K562 (cell line): ENCODE measurements around the gene CYP2A6. TPM values are rescaled to one million over a fixed set of nuclear protein-coding genes. Genes with fewer than 3 reads are reported as not detected.
"Not testable (repeated sequence)": the region's sequence is repeated elsewhere in the genome, so short reads cannot be mapped to it uniquely, and the experiment has no call there.

Experiments
- ATAC-seq: fragments of 200-7000 bp; cut with Tn5 transposase; 3 replicates; pipeline ENCODE4 v1.9.1; 2020; ENCODE audit warnings: moderate library complexity
- BruUV-seq: library from RNA; stranded (reverse); fragments of 400-500 nt; replicated peaks from 2 replicates; lab custom pipeline; 2021; lab: Mats Ljungman, UMichigan
- CTCF ChIA-PET: fragments of 300-600 bp; formaldehyde crosslinking; extraction: SDS; loops from one replicate; lab custom pipeline; 2021; ENCODE audit warnings: low intra/inter-chr PET ratio; lab: Yijun Ruan, JAX
- POLR2A ChIA-PET: fragments of 300-600, 350-650 bp; sonication (Branson Sonifier 250); formaldehyde crosslinking; extraction: SDS; loops from one replicate; lab custom pipeline; 2021; ENCODE audit warnings: antibody characterized with exemption, inconsistent platforms; lab: Yijun Ruan, JAX
- DNase-seq, 4 experiments: peaks; one replicate each; pipeline versions ENCODE4 v3.0.0 to v3.0.0-alpha.2; 2011 to 2018; ENCODE audit warnings: low spot score in 3 of 4, mixed read lengths in 3 of 4; ENCODE audit errors: extremely low read depth in 1 of 4
- FAIRE-seq: peaks from 2 replicates; lab custom pipeline; 2011; peaks lifted over from hg19 to GRCh38; lab: Jason Lieb, UNC
- H2AFZ ChIP-seq: 2 replicates; pipeline ENCODE4 v1.6.0; 2011; ENCODE audit warnings: low read depth, low read length, control low read depth, inconsistent platforms
- H3K27ac ChIP-seq: fragments of 200-600 bp; 3 replicates; pipeline ENCODE4 v1.8.0; 2011; ENCODE audit warnings: low read depth, mild to moderate bottlenecking, control low read depth, inconsistent platforms, low read length, moderate library complexity, mixed read lengths; ENCODE audit errors: extremely low read depth
- H3K27me3 ChIP-seq, 2 experiments: fragments of 300-600 bp in 1 of 2; 2 replicates in 1 of 2; 3 replicates in 1 of 2; pipeline versions ENCODE4 v1.6.0 to v1.8.0; 2011; ENCODE audit warnings: inconsistent platforms in 2 of 2, low read length in 2 of 2, mild to moderate bottlenecking in 1 of 2, mixed read lengths in 1 of 2, moderate library complexity in 1 of 2; ENCODE audit not compliant: control insufficient read depth in 2 of 2, insufficient read depth in 2 of 2
- H3K36me3 ChIP-seq: fragments of 300-600 bp; 3 replicates; pipeline ENCODE4 v1.8.0; 2011; ENCODE audit warnings: mild to moderate bottlenecking, low read length, inconsistent platforms; ENCODE audit not compliant: control insufficient read depth, insufficient read depth
- H3K4me1 ChIP-seq, 2 experiments: fragments of 200-600 bp in 1 of 2; replicated peaks in 1 of 2; 2 replicates in 1 of 2; 3 replicates in 1 of 2; pipeline versions ENCODE4 v1.5.1 to v1.8.0; 2011; ENCODE audit warnings: inconsistent platforms in 2 of 2, low read length in 2 of 2, mild to moderate bottlenecking in 1 of 2, mixed read lengths in 1 of 2, moderate library complexity in 1 of 2; ENCODE audit not compliant: control insufficient read depth in 2 of 2, insufficient read depth in 2 of 2
- H3K4me2 ChIP-seq: 2 replicates; pipeline ENCODE4 v1.6.1; 2011; ENCODE audit warnings: low read length, control low read depth, inconsistent platforms, mixed read lengths; ENCODE audit not compliant: insufficient read depth
- H3K4me3 ChIP-seq: fragments of 200-600 bp; sonication (generic), shearing (Covaris generic); 2 replicates; pipeline ENCODE4 v1.5.1; 2016; ENCODE audit warnings: control low read depth, inconsistent platforms
- H3K79me2 ChIP-seq: fragments of 200-600 bp; 3 replicates; pipeline ENCODE4 v1.8.0; 2011; ENCODE audit warnings: low read length, inconsistent platforms; ENCODE audit not compliant: control insufficient read depth, insufficient read depth
- H3K9ac ChIP-seq, 2 experiments: 2 replicates each; pipeline versions ENCODE4 v1.6.0 to v1.6.1; 2011; ENCODE audit warnings: low read depth in 2 of 2, low read length in 2 of 2, control low read depth in 1 of 2, inconsistent platforms in 1 of 2, mild to moderate bottlenecking in 1 of 2, mixed read lengths in 1 of 2; ENCODE audit not compliant: insufficient read depth in 1 of 2
- H3K9me1 ChIP-seq: one replicate; pipeline ENCODE4 v1.6.0; 2011; ENCODE audit warnings: inconsistent platforms, mild to moderate bottlenecking, low read length, moderate library complexity; ENCODE audit not compliant: control insufficient read depth, insufficient read depth
- H3K9me3 ChIP-seq: replicated peaks from 2 replicates; pipeline ENCODE4 v1.5.1; 2011; ENCODE audit warnings: low read depth, low read length, inconsistent platforms; ENCODE audit not compliant: control insufficient read depth, insufficient read depth
- H4K20me1 ChIP-seq: replicated peaks from 2 replicates; pipeline ENCODE4 v1.6.1; 2011; ENCODE audit warnings: low read length, inconsistent platforms, mixed read lengths; ENCODE audit not compliant: control insufficient read depth, insufficient read depth
- ATF7 ChIP-seq: fragments of 450-650 bp; IDR thresholded peaks from 2 replicates; pipeline ENCODE4 v1.7.1; 2014; ENCODE audit warnings: mild to moderate bottlenecking, moderate library complexity
- CXXC5 ChIP-seq: fragments of 250-450 bp; sonication (Bioruptor Pico); IDR thresholded peaks from 2 replicates; pipeline ENCODE4 v1.8.0; 2022; ENCODE audit warnings: inconsistent platforms, mild to moderate bottlenecking, moderate library complexity
- HDAC1 ChIP-seq, 2 experiments: fragments of 450-650 bp; IDR thresholded peaks; 2 replicates each; pipeline ENCODE4 v1.6.1; 2016 to 2017; ENCODE audit warnings: inconsistent platforms in 1 of 2, mild to moderate bottlenecking in 1 of 2, moderate library complexity in 1 of 2
- HDGF ChIP-seq: fragments of 450-650 bp; IDR thresholded peaks from 2 replicates; pipeline ENCODE4 v1.6.1; 2016
- L3MBTL2 ChIP-seq: fragments of 450-650 bp; IDR thresholded peaks from 2 replicates; pipeline ENCODE4 v1.6.1; 2016; ENCODE audit warnings: mild to moderate bottlenecking, moderate library complexity
- SP1 ChIP-seq: sonication (generic); formaldehyde crosslinking; IDR thresholded peaks from 2 replicates; pipeline ENCODE4 v1.8.1; 2022; ENCODE audit warnings: mild to moderate bottlenecking, missing genetic modification reagents
- SUPT5H ChIP-seq: fragments of 450-650 bp; IDR thresholded peaks from 2 replicates; pipeline ENCODE4 v1.6.1; 2016
- VEZF1 ChIP-seq: fragments of 200-800 bp; sonication (Bioruptor generic); IDR thresholded peaks from 2 replicates; pipeline ENCODE4 v1.6.1; 2017; ENCODE audit warnings: missing genetic modification characterization, missing compliant biosample characterization
- ZBTB40 ChIP-seq, 2 experiments: fragments of 450-650 bp in 1 of 2; sonication (generic) in 1 of 2; formaldehyde crosslinking in 1 of 2; IDR thresholded peaks; 2 replicates each; pipeline versions ENCODE4 v1.7.1 to v1.9.0; 2016 to 2022; ENCODE audit warnings: inconsistent platforms in 1 of 2, mild to moderate bottlenecking in 1 of 2, missing genetic modification reagents in 1 of 2
- WGBS: fragments of 100-300 bp; shearing (Covaris generic); methylation state at CpG from one replicate; pipeline ENCODE4 v1.1.6; 2016; ENCODE audit warnings: low coverage, mixed read lengths; ENCODE audit not compliant: insufficient coverage; ENCODE audit errors: missing lambda C conversion rate; 5-methylcytosine and 5-hydroxymethylcytosine counted together
- in situ Hi-C: fragments of 300-500 bp; cut with MboI; formaldehyde crosslinking; loops from 4 replicates; pipeline ENCODE4 v1.15.0; 2018; ENCODE audit warnings: inconsistent platforms, mixed read lengths
- intact Hi-C: fragments of 100-400 bp; cut with micrococcal nuclease; formaldehyde crosslinking; loops from 2 replicates; pipeline ENCODE4 v1.14.2; 2022
- polyA plus RNA-seq, 8 experiments: library from polyadenylated mRNA; depleted of rRNA in 4 of 8; stranded (reverse) in 5 of 8; unstranded in 3 of 8; fragments of >200 nt; fragmentation: Nextera tagmentation in 2 of 8; fragmentation: Illumina TruSeq in 1 of 8; extraction: Ambion mirVana in 2 of 8; extraction: Trizol in 1 of 8; gene quantifications; 2 replicates each; pipeline versions ENCODE4 v1.2.1 to v1.2.3, GENCODE V29; 2011 to 2014; ENCODE audit warnings: inconsistent platforms in 1 of 8, missing spikeins in 1 of 8
- total RNA-seq, 7 experiments: library from RNA; depleted of rRNA in 6 of 7; stranded (reverse); fragments of >200 nt in 6 of 7; fragmentation: Illumina TruSeq in 2 of 7; extraction: Trizol in 2 of 7; gene quantifications; 2 replicates each; pipeline versions ENCODE4 v1.2.1 to v1.2.3, GENCODE V29; 2011 to 2021; ENCODE audit warnings: low replicate concordance in 1 of 7
- TF ChIP-seq, protein P1 (sequence below), 2 experiments: IDR thresholded peaks; 2 replicates each; pipeline ENCODE4 v1.6.1; 2011; ENCODE audit warnings: borderline replicate concordance in 1 of 2, control low read depth in 1 of 2, low read depth in 1 of 2, low read length in 1 of 2, mild to moderate bottlenecking in 1 of 2, mixed read lengths in 1 of 2, moderate library complexity in 1 of 2; ENCODE audit not compliant: insufficient read depth in 1 of 2, insufficient read length in 1 of 2, poor library complexity in 1 of 2, severe bottlenecking in 1 of 2; ENCODE audit errors: extremely low read depth in 1 of 2

Gene CYP2A6
- total and polyA plus RNA-seq, 9 of the 15 experiments (the other 6 are each of a cell fraction or from before 2014, with no cell fraction given) = 0.31 TPM; not detected in 8

GRCh38 chr19:40875526-40875951, 25.3 kb upstream of the CYP2A6 start:
- H3K4me3 ChIP-seq; intact Hi-C loops; H3K4me1 ChIP-seq; H3K9me1 ChIP-seq; H3K9ac ChIP-seq; BruUV-seq; H3K79me2 ChIP-seq; CTCF ChIA-PET; H3K27ac ChIP-seq; H3K27me3 ChIP-seq; in situ Hi-C loops; H3K9me3 ChIP-seq; H4K20me1 ChIP-seq; POLR2A ChIA-PET; H3K36me3 ChIP-seq; TF ChIP-seq ZBTB40 (CRISPR knock-in tag; IDR thresholded peaks at IDR 0.05): not testable (repeated sequence)
- DNase-seq = peak; percentile 84 to 88 (median 87)
- H2AFZ ChIP-seq = peak overlapping the region; percentile 86
- FAIRE-seq = peak; percentile 83
- peak; percentile 98 for ATAC-seq
- peak overlapping the region; percentile 62 for H3K4me2 ChIP-seq
- 0% methylated on average over 1 of the region's 23 CpGs for WGBS
- TF ChIP-seq, protein P1, sequence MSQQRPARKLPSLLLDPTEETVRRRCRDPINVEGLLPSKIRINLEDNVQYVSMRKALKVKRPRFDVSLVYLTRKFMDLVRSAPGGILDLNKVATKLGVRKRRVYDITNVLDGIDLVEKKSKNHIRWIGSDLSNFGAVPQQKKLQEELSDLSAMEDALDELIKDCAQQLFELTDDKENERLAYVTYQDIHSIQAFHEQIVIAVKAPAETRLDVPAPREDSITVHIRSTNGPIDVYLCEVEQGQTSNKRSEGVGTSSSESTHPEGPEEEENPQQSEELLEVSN (IDR thresholded peaks at IDR 0.05; ENCODE audit: borderline replicate concordance in 1 of 2, extremely low read depth in 1 of 2, insufficient read depth in 1 of 2, insufficient read length in 1 of 2, low read depth in 1 of 2, low read length in 1 of 2, poor library complexity in 1 of 2, severe bottlenecking in 1 of 2) = peak in 1 of 2 experiments; percentile 40
- peak in 1 of 2 experiments; percentile 30; a peak in 1 of 4 replicates for TF ChIP-seq HDAC1 (IDR thresholded peaks at IDR 0.05)
- peak; percentile 37; the same call in 1 of the 2 replicates for TF ChIP-seq SUPT5H
- TF ChIP-seq SP1 (CRISPR knock-in tag) = peak; percentile 62
- TF ChIP-seq VEZF1 (CRISPR knock-in tag) = peak; percentile 45
- peak; percentile 87 for TF ChIP-seq L3MBTL2
- peak; percentile 56; the same call in 1 of the 2 replicates for TF ChIP-seq ZBTB40 (IDR thresholded peaks at IDR 0.05)
- TF ChIP-seq ATF7 = peak; percentile 24; the same call in 1 of the 2 replicates
- 0 out of 2 replicates have a peak, but pooled peaks have one; percentile 79 for TF ChIP-seq HDGF
- peak; percentile 60; the same call in 1 of the 2 replicates for TF ChIP-seq CXXC5 (CRISPR knock-in tag)
